AG09319 (cell line): ENCODE results near the gene PLEKHG4.

Experiments used
- DNase-seq: peaks from one replicate; pipeline ENCODE4 v3.0.0-alpha.2; 2010; ENCODE audit warnings: low read depth; ENCODE audit errors: extremely low read depth
- TF ChIP-seq, protein P1 (sequence below): IDR thresholded peaks from 2 replicates; pipeline ENCODE4 v1.5.1; 2011; ENCODE audit warnings: low read depth, mild to moderate bottlenecking, inconsistent platforms, low read length, moderate library complexity

PLEKHG4 gene

DNA sequence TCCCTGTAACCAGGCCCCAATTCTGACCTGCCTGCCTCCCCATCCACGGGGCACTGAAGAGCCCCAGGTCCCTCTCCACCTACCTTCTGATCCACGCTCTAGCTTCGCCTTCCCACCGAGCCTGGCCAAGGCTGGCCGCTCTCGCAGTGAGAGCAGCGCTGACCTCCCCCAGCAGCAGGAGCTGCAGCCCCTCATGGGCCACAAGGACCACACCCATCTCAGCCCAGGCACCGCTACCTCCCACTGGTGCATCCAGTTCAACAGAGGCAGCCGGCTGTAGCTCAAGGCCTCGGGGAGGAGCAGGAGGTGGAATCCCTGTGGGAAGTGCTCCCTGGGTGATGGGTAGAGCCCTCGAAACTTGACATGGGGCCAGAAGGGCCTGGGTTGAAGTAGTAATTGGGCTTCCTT lies 8.4 kb upstream of the PLEKHG4 start:
- TF ChIP-seq, protein P1, sequence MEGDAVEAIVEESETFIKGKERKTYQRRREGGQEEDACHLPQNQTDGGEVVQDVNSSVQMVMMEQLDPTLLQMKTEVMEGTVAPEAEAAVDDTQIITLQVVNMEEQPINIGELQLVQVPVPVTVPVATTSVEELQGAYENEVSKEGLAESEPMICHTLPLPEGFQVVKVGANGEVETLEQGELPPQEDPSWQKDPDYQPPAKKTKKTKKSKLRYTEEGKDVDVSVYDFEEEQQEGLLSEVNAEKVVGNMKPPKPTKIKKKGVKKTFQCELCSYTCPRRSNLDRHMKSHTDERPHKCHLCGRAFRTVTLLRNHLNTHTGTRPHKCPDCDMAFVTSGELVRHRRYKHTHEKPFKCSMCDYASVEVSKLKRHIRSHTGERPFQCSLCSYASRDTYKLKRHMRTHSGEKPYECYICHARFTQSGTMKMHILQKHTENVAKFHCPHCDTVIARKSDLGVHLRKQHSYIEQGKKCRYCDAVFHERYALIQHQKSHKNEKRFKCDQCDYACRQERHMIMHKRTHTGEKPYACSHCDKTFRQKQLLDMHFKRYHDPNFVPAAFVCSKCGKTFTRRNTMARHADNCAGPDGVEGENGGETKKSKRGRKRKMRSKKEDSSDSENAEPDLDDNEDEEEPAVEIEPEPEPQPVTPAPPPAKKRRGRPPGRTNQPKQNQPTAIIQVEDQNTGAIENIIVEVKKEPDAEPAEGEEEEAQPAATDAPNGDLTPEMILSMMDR: no peak

DNA sequence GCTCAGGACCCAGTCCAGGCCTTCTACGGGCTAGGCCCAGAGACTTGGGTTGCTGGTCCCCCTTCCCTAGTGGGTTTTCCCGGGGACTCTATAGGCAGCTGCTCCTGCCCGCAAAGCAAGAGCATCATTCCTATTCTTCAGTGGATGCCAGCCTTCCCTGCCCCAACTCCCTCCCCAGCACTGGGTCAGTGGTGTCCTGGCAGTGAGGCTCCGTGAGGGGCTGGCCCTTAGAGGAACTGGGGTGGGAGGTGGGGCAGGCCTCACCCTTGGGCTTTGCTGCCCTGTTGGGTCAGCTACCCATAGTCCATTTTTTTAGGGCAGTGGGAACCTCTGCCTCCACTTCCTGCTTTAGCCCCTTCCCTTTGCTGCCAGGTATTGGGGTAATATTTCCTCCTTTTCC lies 7.9 kb upstream of the PLEKHG4 start:
- TF ChIP-seq, protein P1: no peak
- no peak for DNase-seq

More for the DNA sequence above, 8.4 kb upstream of the PLEKHG4 start:
- no peak for DNase-seq

DNA sequence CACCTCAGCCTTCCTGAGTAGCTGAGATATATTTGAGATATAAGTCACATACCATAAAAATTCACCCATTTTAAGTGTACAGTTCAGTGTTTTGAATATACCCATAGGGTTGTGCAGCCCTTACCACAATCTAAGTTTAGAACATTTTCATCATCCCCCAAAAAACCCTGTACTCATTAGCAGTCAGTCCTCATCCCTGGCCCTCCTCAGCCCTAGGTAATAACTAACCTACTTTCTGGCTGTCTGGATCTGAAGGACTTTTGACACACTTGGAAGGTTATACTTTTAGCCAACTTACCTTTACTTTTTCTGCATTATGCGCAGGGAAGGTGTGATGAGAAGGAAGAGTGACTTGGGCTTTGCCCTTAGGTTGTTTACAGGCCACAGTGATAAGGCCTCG lies 4.0 kb upstream of the PLEKHG4 start:
- TF ChIP-seq, protein P1: no peak
- DNase-seq: no peak

DNA sequence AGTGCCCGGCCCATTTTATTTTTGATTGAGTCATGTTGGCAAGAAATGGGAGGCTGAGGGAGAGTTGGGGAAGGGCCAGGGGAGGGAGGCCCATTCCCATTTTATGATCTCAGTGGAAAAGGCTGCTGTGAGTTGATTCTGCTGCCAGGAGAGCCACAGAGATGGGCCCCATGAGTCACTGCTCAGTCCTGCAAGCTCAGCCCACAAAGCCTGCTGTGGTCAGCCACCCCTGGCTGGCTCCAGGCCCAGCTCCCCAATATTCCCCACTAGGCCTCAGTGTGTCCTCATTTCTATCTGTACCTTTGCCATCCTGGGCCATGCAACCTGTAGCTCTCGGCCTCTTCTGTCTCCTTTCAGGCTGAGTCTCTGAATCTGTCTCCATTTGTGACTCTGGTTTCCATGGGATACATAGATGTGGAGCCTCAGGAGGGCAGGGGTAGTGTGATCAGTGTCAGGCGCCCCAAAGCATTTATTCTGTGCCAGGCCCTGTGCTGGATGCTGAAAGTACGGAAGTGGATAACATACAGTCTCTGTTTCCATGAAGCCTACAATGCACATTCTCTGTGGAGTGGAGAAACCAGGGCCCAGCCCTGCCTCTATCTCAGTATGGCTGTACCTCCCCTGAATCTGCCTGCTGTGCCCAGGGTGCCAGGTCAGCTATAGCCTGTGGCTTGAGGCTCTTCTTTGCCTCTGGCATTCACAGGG lies 1.9 kb upstream of the PLEKHG4 start:
- TF ChIP-seq, protein P1: no peak

DNA sequence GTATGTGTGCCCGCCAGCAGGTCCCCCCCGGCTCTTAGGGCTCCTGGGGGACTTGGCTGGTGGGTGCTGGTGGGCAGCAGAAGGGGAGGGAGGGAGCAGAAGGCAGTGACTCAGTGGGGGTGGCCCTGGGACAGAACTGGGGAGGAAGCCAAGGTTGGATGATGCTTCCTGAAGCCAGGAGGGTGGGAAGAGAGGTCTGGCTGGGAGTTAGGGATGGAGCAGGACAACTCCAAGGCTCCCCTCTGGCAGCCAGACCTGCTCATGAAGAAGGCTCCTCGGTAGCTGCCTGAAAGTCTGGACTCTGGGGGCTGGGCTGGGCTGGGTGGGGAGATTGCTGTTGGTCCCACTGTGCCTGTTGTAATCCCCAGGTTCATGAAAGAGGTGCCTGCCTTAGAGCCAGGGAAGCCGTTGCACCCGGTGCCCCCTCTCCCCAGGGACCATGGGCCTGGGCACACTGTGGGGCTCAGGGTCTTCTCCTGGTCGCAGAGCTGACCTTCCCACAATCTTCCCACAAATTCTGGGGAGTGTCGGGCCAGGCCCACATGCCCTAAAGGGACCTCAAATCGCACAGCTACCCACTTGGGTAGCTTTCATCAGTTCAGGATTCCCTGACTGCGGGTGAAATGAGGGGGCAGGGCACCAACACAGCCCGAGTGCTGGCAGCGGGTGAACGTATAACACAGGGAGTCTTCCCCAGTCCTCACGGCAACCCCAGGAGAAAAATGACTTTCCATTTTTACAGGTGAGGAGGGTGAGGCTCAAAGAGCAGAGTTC lies 1.1 kb upstream of the PLEKHG4 start:
- DNase-seq: peak; percentile 48

More for the DNA sequence above, 1.9 kb upstream of the PLEKHG4 start:
- DNase-seq: peak; percentile 96

DNA sequence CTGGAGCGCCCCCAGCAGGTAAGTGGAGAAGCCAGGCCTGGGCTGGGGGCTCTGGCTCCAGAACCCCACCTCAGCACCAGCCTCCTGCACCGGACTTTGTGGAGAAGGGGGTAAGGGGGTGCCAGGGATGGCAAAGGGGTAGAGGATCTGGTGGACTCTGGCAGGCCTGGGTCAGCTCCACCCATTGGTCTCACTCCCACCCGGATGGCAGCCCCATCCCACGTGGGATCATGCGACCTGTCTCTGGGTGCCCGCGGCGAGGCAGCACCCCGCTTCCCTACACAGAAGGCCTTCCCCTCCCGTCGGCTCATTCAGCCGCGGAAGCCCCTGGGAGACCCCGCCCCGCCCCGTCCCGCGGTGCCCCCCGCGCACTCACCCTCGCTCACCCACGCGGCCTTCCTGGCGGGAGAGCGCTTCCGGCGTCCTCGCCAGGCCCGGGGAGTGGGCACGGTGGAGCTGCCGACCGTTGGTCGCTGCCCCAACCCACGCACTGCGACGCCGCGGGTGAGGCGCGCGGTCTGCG lies 498 bp upstream of the PLEKHG4 start:
- TF ChIP-seq, protein P1: peak; percentile 29
- DNase-seq: no peak

More for the DNA sequence above, 1.1 kb upstream of the PLEKHG4 start:
- TF ChIP-seq, protein P1: no peak
